Measurements from ENCODE around the gene MAP3K5.

MAP3K5 gene

GRCh38 chr6:136773473-136773796, 18.8 kb downstream of the MAP3K5 start:
- Histone ChIP-seq H3K27ac (peak overlapping the region in 5 of 11 experiments; percentile 44 to 73 (median 69); a peak in 7 of 22 replicates), H3K4me1 (peaks cover 0 to 74% (median 40%) of the 10 kb centered on the region in 10 experiments; a peak in 18 of 20 replicates), H3K9me3 (replicated peaks in 1 of 11) (peaks cover 0 to 30% (median 9%) of the 10 kb centered on the region in 11 experiments; a peak in 16 of 22 replicates), H3K9ac (no peak overlapping the region), H3K36me3 (peaks cover 0 to 14% (median 3%) of the 10 kb centered on the region in 11 experiments; a peak in 6 of 22 replicates), H3K4me2 (peak overlapping the region in 7 of 11 experiments; percentile 13 to 78 (median 64); a peak in 12 of 22 replicates), H3K4me3 (no peak overlapping the region), H3K27me3 (no peaks in the 10 kb centered on the region), H4K20me1 (peaks cover 0 to 16% (median 0%) of the 10 kb centered on the region in 11 experiments; a peak in 2 of 22 replicates)
- TF ChIP-seq Cebpa-rat (IDR thresholded peaks at IDR 0.05) = no peak

- H3K4me1 ChIP-seq = peaks cover 1 to 79% (median 45%) of the 10 kb centered on the region in 10 experiments
- peak overlapping the region in 3 of 11 experiments; percentile 11 to 31 (median 12); a peak in 2 of 22 replicates for H3K9ac ChIP-seq
- H3K4me2 ChIP-seq = peak overlapping the region in 7 of 11 experiments; percentile 16 to 78 (median 64); a peak in 14 of 22 replicates
Measured at GRCh38 chr6:136772685-136773472, 19.4 kb downstream of the MAP3K5 start.

GRCh38 chr6:136771306-136771705, 21.0 kb downstream of the MAP3K5 start:
- no peak overlapping the region for H3K4me3 ChIP-seq
- no peak for TF ChIP-seq Cebpa-rat (IDR thresholded peaks at IDR 0.05)
- no peak overlapping the region for H3K9ac ChIP-seq
- peaks cover 0 to 12% (median 0%) of the 10 kb centered on the region in 11 experiments; a peak in 5 of 22 replicates for H3K36me3 ChIP-seq
- peak overlapping the region in 1 of 11 experiments; percentile 69; a peak in 1 of 22 replicates for H3K27ac ChIP-seq
- H3K4me2 ChIP-seq = peak overlapping the region in 5 of 11 experiments; percentile 25 to 78 (median 60); a peak in 9 of 22 replicates
- H3K9me3 ChIP-seq (replicated peaks in 1 of 11) = peaks cover 0 to 27% (median 12%) of the 10 kb centered on the region in 11 experiments; a peak in 16 of 22 replicates
- no peaks in the 10 kb centered on the region for H3K27me3 ChIP-seq
- peaks cover 0 to 19% (median 0%) of the 10 kb centered on the region in 11 experiments; a peak in 2 of 22 replicates for H4K20me1 ChIP-seq
- H3K4me1 ChIP-seq = peaks cover 11 to 88% (median 59%) of the 10 kb centered on the region in 10 experiments

More at GRCh38 chr6:136772685-136773472, 19.4 kb downstream of the MAP3K5 start:
- Histone ChIP-seq H3K9me3 (replicated peaks in 1 of 11) (peaks cover 0 to 33% (median 12%) of the 10 kb centered on the region in 11 experiments; a peak in 16 of 22 replicates), H3K27ac (peak overlapping the region in 6 of 11 experiments; percentile 2 to 73 (median 66); a peak in 8 of 22 replicates), H3K27me3 (no peaks in the 10 kb centered on the region), H4K20me1 (peaks cover 0 to 16% (median 0%) of the 10 kb centered on the region in 11 experiments; a peak in 2 of 22 replicates), H3K4me3 (no peak overlapping the region), H3K36me3 (peaks cover 0 to 14% (median 3%) of the 10 kb centered on the region in 11 experiments; a peak in 5 of 22 replicates)
- no peak for TF ChIP-seq Cebpa-rat (IDR thresholded peaks at IDR 0.05)

- Histone ChIP-seq H3K4me2 (no peak overlapping the region; a peak in 1 of 22 replicates), H4K20me1 (peaks cover 0 to 34% (median 0%) of the 10 kb centered on the region in 11 experiments; a peak in 2 of 22 replicates), H3K36me3 (peaks cover 0 to 8% (median 0%) of the 10 kb centered on the region in 11 experiments; a peak in 5 of 22 replicates), H3K9ac (no peak overlapping the region), H3K9me3 (replicated peaks in 1 of 11) (peaks cover 0 to 22% (median 12%) of the 10 kb centered on the region in 11 experiments; a peak in 16 of 22 replicates), H3K27me3 (no peaks in the 10 kb centered on the region), H3K27ac (no peak overlapping the region), H3K4me3 (no peak overlapping the region), H3K4me1 (peaks cover 19 to 88% (median 65%) of the 10 kb centered on the region in 10 experiments)
- TF ChIP-seq Cebpa-rat (IDR thresholded peaks at IDR 0.05) = no peak
Measured at GRCh38 chr6:136769759-136770158, 22.5 kb downstream of the MAP3K5 start.

GRCh38 chr6:136769124-136769523, 23.2 kb downstream of the MAP3K5 start:
- H3K9me3 ChIP-seq (replicated peaks in 1 of 11) = peaks cover 0 to 20% (median 12%) of the 10 kb centered on the region in 11 experiments; a peak in 16 of 22 replicates
- H3K4me1 ChIP-seq = peaks cover 25 to 88% (median 65%) of the 10 kb centered on the region in 10 experiments
- H3K36me3 ChIP-seq = peaks cover 0 to 6% (median 0%) of the 10 kb centered on the region in 11 experiments; a peak in 5 of 22 replicates
- H3K4me2 ChIP-seq = peak overlapping the region in 2 of 11 experiments; percentile 90 to 97; a peak in 3 of 22 replicates
- no peak overlapping the region for H3K4me3 ChIP-seq
- H4K20me1 ChIP-seq = peaks cover 0 to 38% (median 0%) of the 10 kb centered on the region in 11 experiments; a peak in 3 of 22 replicates
- H3K27ac ChIP-seq = peak overlapping the region in 5 of 11 experiments; percentile 1 to 83 (median 78); a peak in 4 of 22 replicates
- no peaks in the 10 kb centered on the region for H3K27me3 ChIP-seq
- H3K9ac ChIP-seq = no peak overlapping the region
- TF ChIP-seq Cebpa-rat (IDR thresholded peaks at IDR 0.05) = no peak

- Histone ChIP-seq H3K27me3 (no peaks in the 10 kb centered on the region), H3K4me3 (peak overlapping the region in 6 of 10 experiments; percentile 1 to 48 (median 15); a peak in 5 of 20 replicates), H3K9me3 (replicated peaks in 1 of 11) (peaks cover 0 to 15% (median 12%) of the 10 kb centered on the region in 11 experiments; a peak in 16 of 22 replicates), H3K4me1 (peaks cover 39 to 88% (median 69%) of the 10 kb centered on the region in 10 experiments), H3K27ac (peak overlapping the region; percentile 41 to 85 (median 75); a peak in 20 of 22 replicates), H4K20me1 (peaks cover 0 to 52% (median 0%) of the 10 kb centered on the region in 11 experiments; a peak in 5 of 22 replicates), H3K36me3 (peaks cover 0 to 4% (median 0%) of the 10 kb centered on the region in 11 experiments; a peak in 3 of 22 replicates), H3K4me2 (peak overlapping the region; percentile 58 to 97 (median 73)), H3K9ac (peak overlapping the region in 10 of 11 experiments; percentile 21 to 72 (median 59); a peak in 15 of 22 replicates)
- TF ChIP-seq Cebpa-rat (IDR thresholded peaks at IDR 0.05) = peak in 2 of 11 experiments; percentile 65 to 73; a peak in 3 of 22 replicates
Measured at GRCh38 chr6:136767570-136768309, 24.5 kb downstream of the MAP3K5 start.

- Histone ChIP-seq H3K4me3 (peak overlapping the region in 6 of 10 experiments; percentile 1 to 48 (median 15); a peak in 6 of 20 replicates), H3K9me3 (replicated peaks in 1 of 11) (peaks cover 0 to 15% (median 12%) of the 10 kb centered on the region in 11 experiments; a peak in 16 of 22 replicates), H3K4me2 (peak overlapping the region; percentile 58 to 97 (median 73)), H3K4me1 (peaks cover 46 to 88% (median 69%) of the 10 kb centered on the region in 10 experiments), H3K36me3 (peaks cover 0 to 4% (median 0%) of the 10 kb centered on the region in 11 experiments; a peak in 3 of 22 replicates), H3K9ac (peak overlapping the region in 10 of 11 experiments; percentile 21 to 72 (median 59); a peak in 15 of 22 replicates), H3K27ac (peak overlapping the region; percentile 41 to 85 (median 75); a peak in 20 of 22 replicates), H4K20me1 (peaks cover 0 to 54% (median 0%) of the 10 kb centered on the region in 11 experiments; a peak in 5 of 22 replicates), H3K27me3 (no peaks in the 10 kb centered on the region)
- TF ChIP-seq Cebpa-rat (IDR thresholded peaks at IDR 0.05) = no peak
Measured at GRCh38 chr6:136767103-136767502, 25.2 kb downstream of the MAP3K5 start.
